ENCODE measurements around the gene C1orf50. TPM values are rescaled to one million over a fixed set of nuclear protein-coding genes. Genes with fewer than 3 reads are reported as not detected.

C1orf50 gene
- total and polyA plus RNA-seq, 2 donors (not counting 3 experiments of a cell fraction or from before 2014, with no cell fraction given), result 4.8 to 7.4 TPM

GRCh38 chr1:42756956-42757891 is 9.8 kb upstream of the C1orf50 start:
- Histone ChIP-seq H3K9me1 (replicated peaks; ENCODE audit: control insufficient read depth, extremely low read depth, insufficient read depth, low read length) (no peaks in the 10 kb centered on the region), H3K4me2 (ENCODE audit: insufficient read depth, low read length) (no peak overlapping the region), H3K27me3 (ENCODE audit: control insufficient read depth in 2 of 2, insufficient read depth in 2 of 2, low read length in 2 of 2) (no peaks in the 10 kb centered on the region), H3K79me2 (ENCODE audit: control insufficient read depth, insufficient read depth, low read length) (peaks cover under 1% of the 10 kb centered on the region), H3K4me3 (replicated peaks in 1 of 3; ENCODE audit: insufficient read depth in 1 of 3, low read depth in 1 of 3, low read length in 3 of 3) (no peak overlapping the region), H3K9me3 (replicated peaks; ENCODE audit: control insufficient read depth, insufficient read depth, low read length) (no peaks in the 10 kb centered on the region), H3K9ac (replicated peaks; ENCODE audit: extremely low read depth, insufficient read depth, low read length) (no peak overlapping the region), H2AFZ (ENCODE audit: low read depth, low read length) (no peak overlapping the region), H3K36me3 (ENCODE audit: control insufficient read depth in 2 of 2, extremely low read depth in 1 of 2, insufficient read depth in 2 of 2, low read length in 2 of 2) (peaks cover 23 to 58% of the 10 kb centered on the region in 2 experiments), H3K27ac (ENCODE audit: insufficient read depth, low read depth, low read length) (no peak overlapping the region), H3K4me1 (ENCODE audit: control insufficient read depth, extremely low read depth, insufficient read depth, low read length) (no peaks in the 10 kb centered on the region), H4K20me1 (replicated peaks; ENCODE audit: control insufficient read depth, extremely low read depth, insufficient read depth, low read length) (no peaks in the 10 kb centered on the region)
- ChIA-PET CTCF (interaction anchor here (0.6 to 4.4 kb wide), 10 partner anchors 9 to 611 kb away, joined by 3 to 43 read pairs (median 3); partner anchors contain the start of genes C1orf50 and P3H1), POLR2A (no interaction called here)
- dilution Hi-C loops (cut with MboI; ENCODE audit: extremely low pct_ligation_motif_present, low sequenced_read_pairs), result no loop called here
- intact Hi-C loops (cut with micrococcal nuclease), result loop anchor here (1.0 kb wide), 1 partner anchor 179 kb away; no protein-coding TSS in a partner anchor
- TF ChIP-seq FOS (IDR thresholded peaks at IDR 0.05; ENCODE audit: borderline replicate concordance, insufficient read depth, low read length) (no peak), EZH2 (IDR thresholded peaks at IDR 0.05; ENCODE audit: borderline replicate concordance, low read depth, low read length, severe bottlenecking) (no peak), MYC (IDR thresholded peaks at IDR 0.05; ENCODE audit: low read depth, low read length) (no peak), JUN (IDR thresholded peaks at IDR 0.05; ENCODE audit: borderline replicate concordance, insufficient read depth, insufficient read length, low read depth) (no peak)
- TF ChIP-seq, protein P1, sequence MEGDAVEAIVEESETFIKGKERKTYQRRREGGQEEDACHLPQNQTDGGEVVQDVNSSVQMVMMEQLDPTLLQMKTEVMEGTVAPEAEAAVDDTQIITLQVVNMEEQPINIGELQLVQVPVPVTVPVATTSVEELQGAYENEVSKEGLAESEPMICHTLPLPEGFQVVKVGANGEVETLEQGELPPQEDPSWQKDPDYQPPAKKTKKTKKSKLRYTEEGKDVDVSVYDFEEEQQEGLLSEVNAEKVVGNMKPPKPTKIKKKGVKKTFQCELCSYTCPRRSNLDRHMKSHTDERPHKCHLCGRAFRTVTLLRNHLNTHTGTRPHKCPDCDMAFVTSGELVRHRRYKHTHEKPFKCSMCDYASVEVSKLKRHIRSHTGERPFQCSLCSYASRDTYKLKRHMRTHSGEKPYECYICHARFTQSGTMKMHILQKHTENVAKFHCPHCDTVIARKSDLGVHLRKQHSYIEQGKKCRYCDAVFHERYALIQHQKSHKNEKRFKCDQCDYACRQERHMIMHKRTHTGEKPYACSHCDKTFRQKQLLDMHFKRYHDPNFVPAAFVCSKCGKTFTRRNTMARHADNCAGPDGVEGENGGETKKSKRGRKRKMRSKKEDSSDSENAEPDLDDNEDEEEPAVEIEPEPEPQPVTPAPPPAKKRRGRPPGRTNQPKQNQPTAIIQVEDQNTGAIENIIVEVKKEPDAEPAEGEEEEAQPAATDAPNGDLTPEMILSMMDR (IDR thresholded peaks at IDR 0.05; ENCODE audit: extremely low read depth in 1 of 2, insufficient read depth in 1 of 2, low read depth in 1 of 2, low read length in 2 of 2), result peak; percentile 43 to 66
- no TSS peak for BruUV-seq (replicated peaks)
- FAIRE-seq, result peak; percentile 86
- peak; percentile 55 for DNase-seq (ENCODE audit: low read depth, low spot score)

All from endothelial cell of umbilical vein (primary cell).